GM23338 (cell line): ENCODE measurements around the gene SMIM33. TPM values are rescaled to one million over a fixed set of nuclear protein-coding genes. Genes with fewer than 3 reads are reported as not detected.
A peak's percentile ranks its signal among the peaks of the same experiment; 100 is the strongest.

Experiments
- ATAC-seq: fragments of 200-7000 bp; cut with Tn5 transposase; 3 replicates; pipeline ENCODE4 v1.9.1; 2020
- DNase-seq: peaks from one replicate; pipeline ENCODE4 v3.0.0-alpha.2; 2015; ENCODE audit warnings: low spot score
- H2AFZ ChIP-seq: fragments of 200-600 bp; sonication (generic); 2 replicates; pipeline ENCODE4 v1.8.0; 2016; ENCODE audit warnings: antibody characterized with exemption, mild to moderate bottlenecking, moderate library complexity
- H3F3A ChIP-seq: fragments of 200-600 bp; sonication (generic); replicated peaks from 2 replicates; pipeline ENCODE4 v1.8.0; 2017; ENCODE audit warnings: antibody characterized with exemption, mixed run types, low read depth
- H3K27ac ChIP-seq: fragments of 200-600 bp; sonication (generic); 2 replicates; pipeline ENCODE4 v1.6.1; 2016; ENCODE audit warnings: low read depth
- H3K27me3 ChIP-seq: fragments of 200-600 bp; sonication (generic); 2 replicates; pipeline ENCODE4 v1.8.0; 2016; ENCODE audit warnings: mild to moderate bottlenecking, mixed run types, moderate library complexity; ENCODE audit not compliant: insufficient read depth
- H3K36me3 ChIP-seq: fragments of 200-600 bp; sonication (generic); 2 replicates; pipeline ENCODE4 v1.8.0; 2016; ENCODE audit warnings: mild to moderate bottlenecking; ENCODE audit not compliant: insufficient read depth
- H3K4me1 ChIP-seq: fragments of 200-600 bp; sonication (generic); 2 replicates; pipeline ENCODE4 v1.8.0; 2016; ENCODE audit warnings: mild to moderate bottlenecking, moderate library complexity; ENCODE audit not compliant: insufficient read depth
- H3K4me2 ChIP-seq: fragments of 200-600 bp; sonication (generic); 2 replicates; pipeline ENCODE4 v1.7.1; 2017; ENCODE audit warnings: mixed run types
- H3K4me3 ChIP-seq: fragments of 200-600 bp; sonication (generic); 2 replicates; pipeline ENCODE4 v1.6.1; 2016; ENCODE audit warnings: mixed run types
- H3K79me2 ChIP-seq: fragments of 200-600 bp; sonication (generic); replicated peaks from 2 replicates; pipeline ENCODE4 v1.8.0; 2017; ENCODE audit warnings: mild to moderate bottlenecking; ENCODE audit not compliant: insufficient read depth
- H3K9me2 ChIP-seq: fragments of 200-600 bp; sonication (generic); 2 replicates; pipeline ENCODE4 v1.8.0; 2017; ENCODE audit not compliant: insufficient read depth
- H4K20me1 ChIP-seq: fragments of 200-600 bp; sonication (generic); replicated peaks from 2 replicates; pipeline ENCODE4 v1.8.0; 2017; ENCODE audit warnings: mild to moderate bottlenecking; ENCODE audit not compliant: insufficient read depth
- H3K27ac Mint-ChIP-seq: 2 replicates; pipeline ENCODE4 v1.8.0; 2020; ENCODE audit warnings: inconsistent platforms, mild to moderate bottlenecking, moderate library complexity, mixed read lengths
- H3K27me3 Mint-ChIP-seq: 3 replicates; pipeline ENCODE4 v1.8.0; 2022; ENCODE audit warnings: low read depth, mild to moderate bottlenecking, moderate library complexity, mixed read lengths, inconsistent platforms; ENCODE audit not compliant: insufficient read depth, poor library complexity
- H3K36me3 Mint-ChIP-seq: 3 replicates; pipeline ENCODE4 v1.8.0; 2021; ENCODE audit warnings: low read depth, mild to moderate bottlenecking, inconsistent platforms, moderate library complexity, mixed read lengths
- H3K4me1 Mint-ChIP-seq: 3 replicates; pipeline ENCODE4 v1.8.0; 2020; ENCODE audit warnings: mild to moderate bottlenecking, inconsistent platforms, mixed read lengths
- H3K4me3 Mint-ChIP-seq: 3 replicates; pipeline ENCODE4 v1.8.0; 2021; ENCODE audit warnings: moderate library complexity, mild to moderate bottlenecking, inconsistent platforms, mixed read lengths
- H3K9me3 Mint-ChIP-seq: 3 replicates; pipeline ENCODE4 v1.8.0; 2020; ENCODE audit warnings: moderate library complexity, mild to moderate bottlenecking, inconsistent platforms, mixed read lengths
- CREB1 ChIP-seq: fragments of 250-450 bp; sonication (Bioruptor Pico); IDR thresholded peaks from 2 replicates; pipeline ENCODE4 v1.5.0; 2020; ENCODE audit warnings: low read depth, mild to moderate bottlenecking, moderate library complexity
- EZH2 ChIP-seq: fragments of 200-600 bp; sonication (generic); IDR thresholded peaks from one replicate; pipeline ENCODE4 v1.8.0; 2017; ENCODE audit warnings: antibody characterized with exemption, mild to moderate bottlenecking, low read depth; ENCODE audit not compliant: unreplicated experiment
- EZH2phosphoT487 ChIP-seq: fragments of 200-600 bp; sonication (generic); IDR thresholded peaks from one replicate; pipeline ENCODE4 v1.8.1; 2018; ENCODE audit warnings: antibody characterized with exemption; ENCODE audit not compliant: unreplicated experiment
- NANOG ChIP-seq: IDR thresholded peaks from 2 replicates; pipeline ENCODE4 v1.6.1; 2016; ENCODE audit warnings: antibody characterized with exemption, borderline replicate concordance
- POLR2AphosphoS5 ChIP-seq: IDR thresholded peaks from 2 replicates; pipeline ENCODE4 v1.6.1; 2016; ENCODE audit warnings: antibody characterized with exemption, low read depth
- STAT1 ChIP-seq: IDR thresholded peaks from one replicate; pipeline ENCODE4 v1.6.1; 2016; ENCODE audit warnings: antibody characterized with exemption; ENCODE audit not compliant: unreplicated experiment
- ZNF331 ChIP-seq: fragments of 250-450 bp; sonication (Bioruptor Pico); IDR thresholded peaks from 2 replicates; pipeline ENCODE4 v1.5.0; 2020; ENCODE audit warnings: low read depth, mild to moderate bottlenecking, moderate library complexity
- polyA plus RNA-seq: library from polyadenylated mRNA; unstranded; fragments of >200 nt; fragmentation: Nextera tagmentation; extraction: Ambion mirVana; gene quantifications from 2 replicates; pipeline ENCODE4 v1.2.1, GENCODE V29; 2016
- total RNA-seq: library from RNA; depleted of rRNA; stranded (reverse); fragments of >200 nt; shearing (Covaris generic); gene quantifications from 2 replicates; pipeline ENCODE4 v1.2.3, GENCODE V29; 2014
- TF ChIP-seq, protein P1 (sequence below): IDR thresholded peaks from 2 replicates; pipeline ENCODE4 v1.6.1; 2016; ENCODE audit warnings: antibody characterized with exemption
- TF ChIP-seq, protein P2 (sequence below): IDR thresholded peaks from one replicate; pipeline ENCODE4 v1.6.1; 2018; ENCODE audit warnings: antibody characterized with exemption; ENCODE audit not compliant: unreplicated experiment
- TF ChIP-seq, protein P3 (sequence below): fragments of 250-450 bp; sonication (Bioruptor Pico); IDR thresholded peaks from 2 replicates; pipeline ENCODE4 v1.5.0; 2020; ENCODE audit warnings: mild to moderate bottlenecking, moderate library complexity

The SMIM33 gene
- total and polyA plus RNA-seq, 2 experiments from 2014 or later: not detected

DNA sequence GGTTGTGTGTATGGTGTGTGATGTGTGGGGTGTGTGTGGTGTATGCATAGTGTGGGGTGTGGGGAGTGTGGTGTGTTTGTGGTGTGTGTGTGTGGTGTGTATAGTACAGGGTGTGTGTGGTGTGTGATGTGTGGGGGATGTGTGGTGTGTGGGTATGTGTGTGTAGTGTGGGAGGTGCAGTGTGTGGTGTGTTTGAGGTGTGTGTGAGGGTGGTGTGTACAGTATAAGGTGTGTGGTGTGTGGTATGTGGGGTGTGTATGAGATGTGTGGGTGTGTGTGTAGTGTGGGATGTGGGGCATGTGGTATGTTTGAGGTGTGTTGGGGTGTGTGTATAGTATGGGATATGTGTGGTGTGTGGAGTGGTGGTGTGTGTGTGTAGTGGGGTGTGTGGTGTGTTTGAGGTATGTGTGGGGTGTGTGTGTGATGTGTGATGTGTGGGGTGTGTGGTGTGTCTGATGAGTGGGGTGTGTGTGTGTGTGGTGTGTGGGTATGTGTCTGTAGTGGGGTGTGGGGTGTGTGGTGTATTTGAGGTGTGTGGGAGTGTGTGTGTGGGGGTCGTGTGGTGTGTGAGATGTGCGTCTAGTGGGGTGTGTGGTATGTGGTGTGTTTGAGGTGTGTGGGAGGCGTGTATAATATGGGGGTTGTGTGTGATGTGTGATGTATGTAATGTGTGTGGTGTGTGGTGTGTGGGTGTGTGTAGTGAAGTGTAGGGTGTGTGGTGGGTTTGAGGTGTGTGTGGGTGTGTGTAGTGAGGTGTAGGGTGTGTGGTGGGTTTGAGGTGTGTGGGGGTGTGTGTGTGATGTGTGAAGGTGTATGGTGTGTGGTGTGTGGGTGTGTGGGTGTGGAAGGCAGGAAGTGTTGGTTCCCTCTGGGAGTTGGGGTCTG is 16.9 kb upstream of the SMIM33 start (continued):
- TF ChIP-seq, protein P1, sequence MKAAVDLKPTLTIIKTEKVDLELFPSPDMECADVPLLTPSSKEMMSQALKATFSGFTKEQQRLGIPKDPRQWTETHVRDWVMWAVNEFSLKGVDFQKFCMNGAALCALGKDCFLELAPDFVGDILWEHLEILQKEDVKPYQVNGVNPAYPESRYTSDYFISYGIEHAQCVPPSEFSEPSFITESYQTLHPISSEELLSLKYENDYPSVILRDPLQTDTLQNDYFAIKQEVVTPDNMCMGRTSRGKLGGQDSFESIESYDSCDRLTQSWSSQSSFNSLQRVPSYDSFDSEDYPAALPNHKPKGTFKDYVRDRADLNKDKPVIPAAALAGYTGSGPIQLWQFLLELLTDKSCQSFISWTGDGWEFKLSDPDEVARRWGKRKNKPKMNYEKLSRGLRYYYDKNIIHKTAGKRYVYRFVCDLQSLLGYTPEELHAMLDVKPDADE: no peak
- TF ChIP-seq STAT1 (no peak), EZH2 (no peak), POLR2AphosphoS5 (no peak), NANOG (no peak), CREB1 (CRISPR knock-in tag) (no peak), EZH2phosphoT487 (no peak), ZNF331 (CRISPR knock-in tag) (no peak)
- TF ChIP-seq, protein P2, sequence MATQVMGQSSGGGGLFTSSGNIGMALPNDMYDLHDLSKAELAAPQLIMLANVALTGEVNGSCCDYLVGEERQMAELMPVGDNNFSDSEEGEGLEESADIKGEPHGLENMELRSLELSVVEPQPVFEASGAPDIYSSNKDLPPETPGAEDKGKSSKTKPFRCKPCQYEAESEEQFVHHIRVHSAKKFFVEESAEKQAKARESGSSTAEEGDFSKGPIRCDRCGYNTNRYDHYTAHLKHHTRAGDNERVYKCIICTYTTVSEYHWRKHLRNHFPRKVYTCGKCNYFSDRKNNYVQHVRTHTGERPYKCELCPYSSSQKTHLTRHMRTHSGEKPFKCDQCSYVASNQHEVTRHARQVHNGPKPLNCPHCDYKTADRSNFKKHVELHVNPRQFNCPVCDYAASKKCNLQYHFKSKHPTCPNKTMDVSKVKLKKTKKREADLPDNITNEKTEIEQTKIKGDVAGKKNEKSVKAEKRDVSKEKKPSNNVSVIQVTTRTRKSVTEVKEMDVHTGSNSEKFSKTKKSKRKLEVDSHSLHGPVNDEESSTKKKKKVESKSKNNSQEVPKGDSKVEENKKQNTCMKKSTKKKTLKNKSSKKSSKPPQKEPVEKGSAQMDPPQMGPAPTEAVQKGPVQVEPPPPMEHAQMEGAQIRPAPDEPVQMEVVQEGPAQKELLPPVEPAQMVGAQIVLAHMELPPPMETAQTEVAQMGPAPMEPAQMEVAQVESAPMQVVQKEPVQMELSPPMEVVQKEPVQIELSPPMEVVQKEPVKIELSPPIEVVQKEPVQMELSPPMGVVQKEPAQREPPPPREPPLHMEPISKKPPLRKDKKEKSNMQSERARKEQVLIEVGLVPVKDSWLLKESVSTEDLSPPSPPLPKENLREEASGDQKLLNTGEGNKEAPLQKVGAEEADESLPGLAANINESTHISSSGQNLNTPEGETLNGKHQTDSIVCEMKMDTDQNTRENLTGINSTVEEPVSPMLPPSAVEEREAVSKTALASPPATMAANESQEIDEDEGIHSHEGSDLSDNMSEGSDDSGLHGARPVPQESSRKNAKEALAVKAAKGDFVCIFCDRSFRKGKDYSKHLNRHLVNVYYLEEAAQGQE: no peak

DNA sequence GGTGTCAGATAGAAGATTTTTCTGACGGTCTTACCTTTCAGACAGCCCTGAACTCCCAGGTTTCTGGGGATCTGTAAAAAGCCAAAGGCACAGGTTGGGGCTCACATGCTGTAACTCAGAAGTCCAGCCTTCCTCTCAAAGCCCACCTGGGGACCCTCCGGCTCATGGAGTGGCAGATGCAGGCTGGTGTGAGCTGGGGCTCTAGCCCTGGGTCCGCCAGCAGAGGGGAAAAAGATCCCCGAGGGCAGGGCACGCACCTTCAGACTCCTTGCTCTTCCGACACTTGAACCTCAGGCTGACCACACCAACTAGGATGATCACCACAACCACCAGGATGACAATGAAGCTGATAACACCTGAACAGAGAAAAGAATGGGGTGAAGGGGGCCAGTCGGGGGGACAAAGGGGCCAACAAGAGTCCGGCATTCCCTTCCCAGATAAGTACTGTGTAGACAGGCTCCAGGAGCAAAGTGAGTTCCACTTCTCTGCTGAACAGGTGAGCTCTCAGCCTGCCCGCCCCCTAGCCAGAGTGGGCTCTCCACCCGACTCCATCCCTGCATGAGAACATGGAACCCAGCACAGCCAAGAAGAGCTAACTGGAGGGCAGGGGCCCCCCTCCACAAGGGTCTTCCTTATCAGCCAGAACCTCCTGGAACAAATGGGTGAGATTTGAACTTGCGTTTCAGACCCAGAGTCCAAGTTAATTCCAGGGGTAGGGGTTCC is 16.1 kb upstream of the SMIM33 start:
- Histone ChIP-seq H3K4me2 (no peak overlapping the region), H3K27me3 (no peaks in the 10 kb centered on the region), H3K27ac (no peak overlapping the region), H3F3A (no peaks in the 10 kb centered on the region), H2AFZ (no peak overlapping the region), H4K20me1 (no peaks in the 10 kb centered on the region), H3K9me2 (no peaks in the 10 kb centered on the region), H3K4me3 (no peak overlapping the region), H3K36me3 (no peaks in the 10 kb centered on the region), H3K4me1 (no peaks in the 10 kb centered on the region), H3K79me2 (no peaks in the 10 kb centered on the region)
- no peak overlapping the region for H3K4me3 Mint-ChIP-seq
- H3K27me3 Mint-ChIP-seq: peaks cover 9% of the 10 kb centered on the region
- peak; percentile 27 for DNase-seq
- H3K4me1 Mint-ChIP-seq: peaks cover 9% of the 10 kb centered on the region
- no peaks in the 10 kb centered on the region for H3K9me3 Mint-ChIP-seq
- H3K27ac Mint-ChIP-seq: no peak overlapping the region
- peak; percentile 25 for ATAC-seq
- H3K36me3 Mint-ChIP-seq: no peaks in the 10 kb centered on the region; the same call in 2 of the 3 replicates
- TF ChIP-seq, protein P3, sequence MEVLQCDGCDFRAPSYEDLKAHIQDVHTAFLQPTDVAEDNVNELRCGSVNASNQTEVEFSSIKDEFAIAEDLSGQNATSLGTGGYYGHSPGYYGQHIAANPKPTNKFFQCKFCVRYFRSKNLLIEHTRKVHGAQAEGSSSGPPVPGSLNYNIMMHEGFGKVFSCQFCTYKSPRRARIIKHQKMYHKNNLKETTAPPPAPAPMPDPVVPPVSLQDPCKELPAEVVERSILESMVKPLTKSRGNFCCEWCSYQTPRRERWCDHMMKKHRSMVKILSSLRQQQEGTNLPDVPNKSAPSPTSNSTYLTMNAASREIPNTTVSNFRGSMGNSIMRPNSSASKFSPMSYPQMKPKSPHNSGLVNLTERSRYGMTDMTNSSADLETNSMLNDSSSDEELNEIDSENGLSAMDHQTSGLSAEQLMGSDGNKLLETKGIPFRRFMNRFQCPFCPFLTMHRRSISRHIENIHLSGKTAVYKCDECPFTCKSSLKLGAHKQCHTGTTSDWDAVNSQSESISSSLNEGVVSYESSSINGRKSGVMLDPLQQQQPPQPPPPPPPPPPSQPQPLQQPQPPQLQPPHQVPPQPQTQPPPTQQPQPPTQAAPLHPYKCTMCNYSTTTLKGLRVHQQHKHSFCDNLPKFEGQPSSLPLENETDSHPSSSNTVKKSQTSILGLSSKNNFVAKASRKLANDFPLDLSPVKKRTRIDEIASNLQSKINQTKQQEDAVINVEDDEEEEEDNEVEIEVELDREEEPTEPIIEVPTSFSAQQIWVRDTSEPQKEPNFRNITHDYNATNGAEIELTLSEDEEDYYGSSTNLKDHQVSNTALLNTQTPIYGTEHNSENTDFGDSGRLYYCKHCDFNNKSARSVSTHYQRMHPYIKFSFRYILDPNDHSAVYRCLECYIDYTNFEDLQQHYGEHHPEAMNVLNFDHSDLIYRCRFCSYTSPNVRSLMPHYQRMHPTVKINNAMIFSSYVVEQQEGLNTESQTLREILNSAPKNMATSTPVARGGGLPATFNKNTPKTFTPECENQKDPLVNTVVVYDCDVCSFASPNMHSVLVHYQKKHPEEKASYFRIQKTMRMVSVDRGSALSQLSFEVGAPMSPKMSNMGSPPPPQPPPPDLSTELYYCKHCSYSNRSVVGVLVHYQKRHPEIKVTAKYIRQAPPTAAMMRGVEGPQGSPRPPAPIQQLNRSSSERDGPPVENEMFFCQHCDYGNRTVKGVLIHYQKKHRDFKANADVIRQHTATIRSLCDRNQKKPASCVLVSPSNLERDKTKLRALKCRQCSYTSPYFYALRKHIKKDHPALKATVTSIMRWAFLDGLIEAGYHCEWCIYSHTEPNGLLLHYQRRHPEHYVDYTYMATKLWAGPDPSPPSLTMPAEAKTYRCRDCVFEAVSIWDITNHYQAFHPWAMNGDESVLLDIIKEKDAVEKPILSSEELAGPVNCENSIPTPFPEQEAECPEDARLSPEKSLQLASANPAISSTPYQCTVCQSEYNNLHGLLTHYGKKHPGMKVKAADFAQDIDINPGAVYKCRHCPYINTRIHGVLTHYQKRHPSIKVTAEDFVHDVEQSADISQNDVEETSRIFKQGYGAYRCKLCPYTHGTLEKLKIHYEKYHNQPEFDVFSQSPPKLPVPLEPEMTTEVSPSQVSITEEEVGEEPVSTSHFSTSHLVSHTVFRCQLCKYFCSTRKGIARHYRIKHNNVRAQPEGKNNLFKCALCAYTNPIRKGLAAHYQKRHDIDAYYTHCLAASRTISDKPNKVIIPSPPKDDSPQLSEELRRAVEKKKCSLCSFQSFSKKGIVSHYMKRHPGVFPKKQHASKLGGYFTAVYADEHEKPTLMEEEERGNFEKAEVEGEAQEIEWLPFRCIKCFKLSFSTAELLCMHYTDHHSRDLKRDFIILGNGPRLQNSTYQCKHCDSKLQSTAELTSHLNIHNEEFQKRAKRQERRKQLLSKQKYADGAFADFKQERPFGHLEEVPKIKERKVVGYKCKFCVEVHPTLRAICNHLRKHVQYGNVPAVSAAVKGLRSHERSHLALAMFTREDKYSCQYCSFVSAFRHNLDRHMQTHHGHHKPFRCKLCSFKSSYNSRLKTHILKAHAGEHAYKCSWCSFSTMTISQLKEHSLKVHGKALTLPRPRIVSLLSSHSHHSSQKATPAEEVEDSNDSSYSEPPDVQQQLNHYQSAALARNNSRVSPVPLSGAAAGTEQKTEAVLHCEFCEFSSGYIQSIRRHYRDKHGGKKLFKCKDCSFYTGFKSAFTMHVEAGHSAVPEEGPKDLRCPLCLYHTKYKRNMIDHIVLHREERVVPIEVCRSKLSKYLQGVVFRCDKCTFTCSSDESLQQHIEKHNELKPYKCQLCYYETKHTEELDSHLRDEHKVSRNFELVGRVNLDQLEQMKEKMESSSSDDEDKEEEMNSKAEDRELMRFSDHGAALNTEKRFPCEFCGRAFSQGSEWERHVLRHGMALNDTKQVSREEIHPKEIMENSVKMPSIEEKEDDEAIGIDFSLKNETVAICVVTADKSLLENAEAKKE (CRISPR knock-in tag): no peak
- no peak for TF ChIP-seq NANOG
